Measurements from ENCODE around the gene RELN. TPM values are rescaled to one million over a fixed set of nuclear protein-coding genes. Genes with fewer than 3 reads are reported as not detected.
A peak's percentile ranks its signal among the peaks of the same experiment; 100 is the strongest.

The RELN gene
- total RNA-seq, 2 donors from 2014 or later: 2.6 to 3.0 TPM

DNA sequence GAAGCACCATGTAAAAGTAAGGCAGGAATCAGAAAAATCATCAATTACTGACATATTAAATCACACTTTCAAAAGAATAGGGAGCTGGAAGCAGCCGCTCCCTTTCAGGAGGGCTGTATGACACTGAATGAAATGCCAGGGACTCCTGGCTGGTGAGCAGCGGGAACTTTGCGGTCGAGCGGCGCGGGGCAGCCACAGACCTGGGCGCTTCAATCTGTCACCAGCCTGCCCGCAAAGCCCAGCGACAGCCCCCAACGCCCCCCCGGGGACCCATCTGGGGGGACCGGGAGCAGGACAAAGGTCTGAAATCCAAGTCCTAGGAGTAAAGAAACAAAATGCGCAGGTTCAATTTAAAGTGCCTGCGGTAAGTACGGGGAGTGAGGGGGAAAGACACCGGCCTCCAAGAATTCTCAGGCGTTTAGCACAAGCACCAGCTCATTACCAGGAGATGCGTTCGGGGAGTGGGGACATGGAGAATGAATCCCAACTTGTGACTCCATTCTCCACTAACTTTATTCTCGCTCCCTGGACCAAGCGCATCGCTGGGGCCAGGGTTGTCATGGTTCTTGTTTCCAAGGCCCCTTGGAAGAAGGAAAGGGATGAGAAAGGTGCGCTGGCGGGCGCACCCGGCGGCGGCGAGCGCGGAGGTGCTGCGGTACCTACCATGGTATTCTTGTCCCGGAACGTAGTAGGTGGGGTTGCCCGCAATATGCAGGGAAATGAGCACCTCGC lies 824 bp downstream of the RELN start:
- WGBS: 2% methylated on average over 37 of the region's 37 CpGs
- H3K27ac ChIP-seq: no peak overlapping the region
- peak overlapping the region; percentile 32 to 40 for H3K4me3 ChIP-seq
- H3K4me1 ChIP-seq (replicated peaks): no peaks in the 10 kb centered on the region
- H3K27me3 ChIP-seq (replicated peaks; ENCODE audit: insufficient read depth): peaks cover 3% of the 10 kb centered on the region
- no peaks in the 10 kb centered on the region for H3K9me3 ChIP-seq
- H3K36me3 ChIP-seq: no peaks in the 10 kb centered on the region
- no peak for DNase-seq (ENCODE audit: low spot score)
- intact Hi-C loops (cut with DNase I): no loop called here
- no peak for TF ChIP-seq POLR2AphosphoS5 (IDR thresholded peaks at IDR 0.05)
- TF ChIP-seq, protein P1, sequence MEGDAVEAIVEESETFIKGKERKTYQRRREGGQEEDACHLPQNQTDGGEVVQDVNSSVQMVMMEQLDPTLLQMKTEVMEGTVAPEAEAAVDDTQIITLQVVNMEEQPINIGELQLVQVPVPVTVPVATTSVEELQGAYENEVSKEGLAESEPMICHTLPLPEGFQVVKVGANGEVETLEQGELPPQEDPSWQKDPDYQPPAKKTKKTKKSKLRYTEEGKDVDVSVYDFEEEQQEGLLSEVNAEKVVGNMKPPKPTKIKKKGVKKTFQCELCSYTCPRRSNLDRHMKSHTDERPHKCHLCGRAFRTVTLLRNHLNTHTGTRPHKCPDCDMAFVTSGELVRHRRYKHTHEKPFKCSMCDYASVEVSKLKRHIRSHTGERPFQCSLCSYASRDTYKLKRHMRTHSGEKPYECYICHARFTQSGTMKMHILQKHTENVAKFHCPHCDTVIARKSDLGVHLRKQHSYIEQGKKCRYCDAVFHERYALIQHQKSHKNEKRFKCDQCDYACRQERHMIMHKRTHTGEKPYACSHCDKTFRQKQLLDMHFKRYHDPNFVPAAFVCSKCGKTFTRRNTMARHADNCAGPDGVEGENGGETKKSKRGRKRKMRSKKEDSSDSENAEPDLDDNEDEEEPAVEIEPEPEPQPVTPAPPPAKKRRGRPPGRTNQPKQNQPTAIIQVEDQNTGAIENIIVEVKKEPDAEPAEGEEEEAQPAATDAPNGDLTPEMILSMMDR (IDR thresholded peaks at IDR 0.05): no peak
- TF ChIP-seq POLR2A (IDR thresholded peaks at IDR 0.05): no peak

DNA sequence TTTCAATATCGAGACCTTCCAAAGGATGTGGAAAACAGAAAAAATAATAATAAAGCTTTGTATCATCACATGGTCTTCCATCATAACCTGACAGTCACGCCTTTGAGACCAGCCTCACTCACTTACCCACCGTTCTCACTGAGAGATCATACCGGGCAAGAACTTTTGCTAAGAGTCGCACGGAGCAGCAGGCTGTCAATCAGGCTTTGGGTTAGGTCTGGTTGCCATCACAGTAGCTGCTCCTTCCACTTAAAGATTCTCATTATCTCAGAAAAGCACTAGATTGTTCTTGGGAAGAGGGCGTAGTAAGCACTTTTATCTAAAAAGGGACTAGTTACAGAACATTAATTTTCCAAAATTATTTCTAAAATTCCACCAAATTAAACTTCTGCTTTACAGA lies 2.0 kb downstream of the RELN start:
- WGBS: 60% methylated on average over 7 of the region's 7 CpGs
- Histone ChIP-seq H3K27me3 (replicated peaks; ENCODE audit: insufficient read depth) (peaks cover 3% of the 10 kb centered on the region), H3K36me3 (no peaks in the 10 kb centered on the region), H3K4me1 (replicated peaks) (no peaks in the 10 kb centered on the region), H3K4me3 (no peak overlapping the region), H3K9me3 (no peaks in the 10 kb centered on the region), H3K27ac (no peak overlapping the region)
- intact Hi-C loops (cut with DNase I): no loop called here
- DNase-seq (ENCODE audit: low spot score): no peak
- TF ChIP-seq POLR2AphosphoS5 (IDR thresholded peaks at IDR 0.05) (no peak), POLR2A (IDR thresholded peaks at IDR 0.05) (no peak)
- TF ChIP-seq, protein P1 (IDR thresholded peaks at IDR 0.05): no peak

DNA sequence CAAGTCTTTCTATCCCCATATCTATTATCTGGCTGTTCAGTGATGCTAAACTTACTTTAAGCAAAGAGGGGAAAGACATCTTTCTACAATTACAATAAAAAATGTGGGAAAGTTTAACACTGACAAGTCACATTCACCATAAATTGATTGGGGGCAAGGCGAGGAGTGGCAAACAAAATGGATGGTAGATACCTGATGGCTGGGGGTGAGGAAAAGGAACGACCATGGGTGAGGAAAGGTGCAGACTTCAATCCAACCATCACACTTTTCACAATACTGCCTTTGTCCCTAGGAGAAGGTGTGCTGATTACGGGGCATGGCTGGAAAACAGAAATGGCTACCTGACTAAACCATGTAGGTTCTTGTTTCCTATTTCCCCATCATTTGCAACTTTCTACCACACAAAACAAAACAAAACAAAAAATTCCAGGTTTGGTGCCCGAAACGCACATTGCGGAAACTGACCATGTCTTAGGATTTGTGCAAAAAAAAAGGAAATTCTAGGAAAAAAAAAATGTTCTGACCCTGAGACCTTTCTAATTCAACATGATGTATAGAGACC lies 3.8 kb downstream of the RELN start:
- Histone ChIP-seq H3K27ac (no peak overlapping the region), H3K36me3 (no peaks in the 10 kb centered on the region), H3K4me1 (replicated peaks) (no peaks in the 10 kb centered on the region), H3K9me3 (no peaks in the 10 kb centered on the region), H3K27me3 (replicated peaks; ENCODE audit: insufficient read depth) (peaks cover 3% of the 10 kb centered on the region), H3K4me3 (no peak overlapping the region)
- WGBS: 72% methylated on average over 6 of the region's 6 CpGs
- intact Hi-C loops (cut with DNase I): no loop called here
- DNase-seq (ENCODE audit: low spot score): no peak
- TF ChIP-seq, protein P1 (IDR thresholded peaks at IDR 0.05): no peak
- TF ChIP-seq POLR2AphosphoS5 (IDR thresholded peaks at IDR 0.05): no peak

DNA sequence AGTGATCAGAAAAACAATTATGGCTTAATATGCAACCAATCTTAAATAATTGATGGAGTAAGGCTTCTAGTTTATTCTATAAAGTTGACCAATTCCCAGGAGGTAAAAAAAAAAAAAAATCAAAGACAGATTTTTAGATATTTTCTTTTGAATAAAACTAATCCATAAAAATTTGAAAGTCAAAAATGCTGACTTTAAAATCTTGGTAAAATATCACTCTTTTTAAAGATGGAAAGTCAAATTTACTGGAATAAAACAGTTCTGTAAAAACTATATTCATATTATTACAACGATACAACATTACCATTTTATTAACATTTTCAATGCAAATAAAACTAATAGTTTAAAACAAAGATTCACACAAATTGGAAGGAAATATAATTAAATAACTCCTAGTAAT lies 5.4 kb downstream of the RELN start:
- Histone ChIP-seq H3K4me3 (no peak overlapping the region), H3K27me3 (replicated peaks; ENCODE audit: insufficient read depth) (peaks cover 3% of the 10 kb centered on the region), H3K4me1 (replicated peaks) (no peaks in the 10 kb centered on the region), H3K9me3 (no peaks in the 10 kb centered on the region), H3K27ac (no peak overlapping the region), H3K36me3 (no peaks in the 10 kb centered on the region)
- WGBS: 88% methylated on average over 1 of the region's 1 CpG
- TF ChIP-seq, protein P1 (IDR thresholded peaks at IDR 0.05): no peak
- TF ChIP-seq POLR2AphosphoS5 (IDR thresholded peaks at IDR 0.05) (no peak), POLR2A (IDR thresholded peaks at IDR 0.05) (no peak)
- no peak for DNase-seq (ENCODE audit: low spot score)
- intact Hi-C loops (cut with DNase I): no loop called here
